ENCODE measurements around the gene TEAD2.

- TF ChIP-seq SNRNP70 (optimal IDR thresholded peaks at IDR 0.05; ENCODE audit: low read depth, low read length): no peak
- no peak for TF ChIP-seq NFIC (IDR thresholded peaks at IDR 0.05)
- TF ChIP-seq ELF1 (tag; IDR thresholded peaks at IDR 0.05): no peak
- TF ChIP-seq JUND (IDR thresholded peaks at IDR 0.05; ENCODE audit: borderline replicate concordance, low read depth, low read length): no peak
- TF ChIP-seq JUND (tag; IDR thresholded peaks at IDR 0.05; ENCODE audit: borderline replicate concordance, low read depth, low read length): no peak
- TF ChIP-seq ZNF644 (tag; IDR thresholded peaks at IDR 0.05; ENCODE audit: low read depth): peak; percentile 30; the same call in 1 of the 2 replicates
- no peak for TF ChIP-seq SREBF1 (IDR thresholded peaks at IDR 0.05; ENCODE audit: borderline replicate concordance, low read depth, low read length)
- no peak for TF ChIP-seq POU5F1 (IDR thresholded peaks at IDR 0.05; ENCODE audit: borderline replicate concordance, low read depth, low read length, partially characterized antibody)
Measured at GRCh38 chr19:49348305-49349189, 13.7 kb downstream of the TEAD2 start.

Data from K562 (cell line).